SK-N-DZ (cell line): ENCODE results near the gene PAN3.

Experiments used
- DNase-seq: peaks from one replicate; pipeline ENCODE4 v3.0.0-alpha.2; 2015; ENCODE audit warnings: low spot score

The PAN3 gene

GRCh38 chr13:28218679-28219078 lies 80.3 kb downstream of the PAN3 start:
- DNase-seq = no peak

GRCh38 chr13:28219408-28220099 lies 81.2 kb downstream of the PAN3 start:
- DNase-seq = no peak

GRCh38 chr13:28220166-28220565 lies 81.8 kb downstream of the PAN3 start:
- no peak for DNase-seq

GRCh38 chr13:28229522-28230411 lies 91.4 kb downstream of the PAN3 start:
- DNase-seq = no peak

- DNase-seq = no peak
Measured at GRCh38 chr13:28231642-28232041, 93.3 kb downstream of the PAN3 start.

- DNase-seq = no peak
Measured at GRCh38 chr13:28237944-28238343, 99.6 kb downstream of the PAN3 start.

- no peak for DNase-seq
Measured at GRCh38 chr13:28239374-28239773, 101.0 kb downstream of the PAN3 start.

- no peak for DNase-seq
Measured at GRCh38 chr13:28245465-28245864, 107.1 kb downstream of the PAN3 start.

GRCh38 chr13:28246891-28247290 lies 108.5 kb downstream of the PAN3 start:
- DNase-seq = no peak

GRCh38 chr13:28248080-28248479 lies 109.7 kb downstream of the PAN3 start:
- no peak for DNase-seq

GRCh38 chr13:28250542-28250941 lies 112.2 kb downstream of the PAN3 start:
- no peak for DNase-seq

- no peak for DNase-seq
Measured at GRCh38 chr13:28251466-28251865, 113.1 kb downstream of the PAN3 start.

GRCh38 chr13:28252547-28252946 lies 114.2 kb downstream of the PAN3 start:
- no peak for DNase-seq

GRCh38 chr13:28257305-28257704 lies 119.0 kb downstream of the PAN3 start:
- no peak for DNase-seq

GRCh38 chr13:28258417-28258816 lies 120.1 kb downstream of the PAN3 start:
- DNase-seq = no peak

- no peak for DNase-seq
Measured at GRCh38 chr13:28267497-28267896, 129.2 kb downstream of the PAN3 start.

GRCh38 chr13:28268800-28269223 lies 130.5 kb downstream of the PAN3 start:
- DNase-seq = no peak

GRCh38 chr13:28271056-28271840 lies 132.9 kb downstream of the PAN3 start:
- no peak for DNase-seq

GRCh38 chr13:28273919-28274318 lies 135.6 kb downstream of the PAN3 start:
- DNase-seq = no peak

GRCh38 chr13:28282451-28282850 lies 144.1 kb downstream of the PAN3 start:
- no peak for DNase-seq

GRCh38 chr13:28283600-28283999 lies 145.3 kb downstream of the PAN3 start:
- DNase-seq = no peak

- DNase-seq = no peak
Measured at GRCh38 chr13:28286263-28286662, 147.9 kb downstream of the PAN3 start.
